GM23338 (cell line): ENCODE data around the gene SYK. TPM values are rescaled to one million over a fixed set of nuclear protein-coding genes. Genes with fewer than 3 reads are reported as not detected.

Experiments
- ATAC-seq: fragments of 200-7000 bp; cut with Tn5 transposase; 3 replicates; pipeline ENCODE4 v1.9.1; 2020
- DNase-seq: peaks from one replicate; pipeline ENCODE4 v3.0.0-alpha.2; 2015; ENCODE audit warnings: low spot score
- H2AFZ ChIP-seq: fragments of 200-600 bp; sonication (generic); 2 replicates; pipeline ENCODE4 v1.8.0; 2016; ENCODE audit warnings: antibody characterized with exemption, mild to moderate bottlenecking, moderate library complexity
- H3F3A ChIP-seq: fragments of 200-600 bp; sonication (generic); replicated peaks from 2 replicates; pipeline ENCODE4 v1.8.0; 2017; ENCODE audit warnings: antibody characterized with exemption, mixed run types, low read depth
- H3K27ac ChIP-seq: fragments of 200-600 bp; sonication (generic); 2 replicates; pipeline ENCODE4 v1.6.1; 2016; ENCODE audit warnings: low read depth
- H3K27me3 ChIP-seq: fragments of 200-600 bp; sonication (generic); 2 replicates; pipeline ENCODE4 v1.8.0; 2016; ENCODE audit warnings: mild to moderate bottlenecking, mixed run types, moderate library complexity; ENCODE audit not compliant: insufficient read depth
- H3K36me3 ChIP-seq: fragments of 200-600 bp; sonication (generic); 2 replicates; pipeline ENCODE4 v1.8.0; 2016; ENCODE audit warnings: mild to moderate bottlenecking; ENCODE audit not compliant: insufficient read depth
- H3K4me1 ChIP-seq: fragments of 200-600 bp; sonication (generic); 2 replicates; pipeline ENCODE4 v1.8.0; 2016; ENCODE audit warnings: mild to moderate bottlenecking, moderate library complexity; ENCODE audit not compliant: insufficient read depth
- H3K4me2 ChIP-seq: fragments of 200-600 bp; sonication (generic); 2 replicates; pipeline ENCODE4 v1.7.1; 2017; ENCODE audit warnings: mixed run types
- H3K4me3 ChIP-seq: fragments of 200-600 bp; sonication (generic); 2 replicates; pipeline ENCODE4 v1.6.1; 2016; ENCODE audit warnings: mixed run types
- H3K79me2 ChIP-seq: fragments of 200-600 bp; sonication (generic); replicated peaks from 2 replicates; pipeline ENCODE4 v1.8.0; 2017; ENCODE audit warnings: mild to moderate bottlenecking; ENCODE audit not compliant: insufficient read depth
- H3K9me2 ChIP-seq: fragments of 200-600 bp; sonication (generic); 2 replicates; pipeline ENCODE4 v1.8.0; 2017; ENCODE audit not compliant: insufficient read depth
- H4K20me1 ChIP-seq: fragments of 200-600 bp; sonication (generic); replicated peaks from 2 replicates; pipeline ENCODE4 v1.8.0; 2017; ENCODE audit warnings: mild to moderate bottlenecking; ENCODE audit not compliant: insufficient read depth
- H3K27ac Mint-ChIP-seq: 2 replicates; pipeline ENCODE4 v1.8.0; 2020; ENCODE audit warnings: inconsistent platforms, mild to moderate bottlenecking, moderate library complexity, mixed read lengths
- H3K27me3 Mint-ChIP-seq: 3 replicates; pipeline ENCODE4 v1.8.0; 2022; ENCODE audit warnings: low read depth, mild to moderate bottlenecking, moderate library complexity, mixed read lengths, inconsistent platforms; ENCODE audit not compliant: insufficient read depth, poor library complexity
- H3K36me3 Mint-ChIP-seq: 3 replicates; pipeline ENCODE4 v1.8.0; 2021; ENCODE audit warnings: low read depth, mild to moderate bottlenecking, inconsistent platforms, moderate library complexity, mixed read lengths
- H3K4me1 Mint-ChIP-seq: 3 replicates; pipeline ENCODE4 v1.8.0; 2020; ENCODE audit warnings: mild to moderate bottlenecking, inconsistent platforms, mixed read lengths
- H3K4me3 Mint-ChIP-seq: 3 replicates; pipeline ENCODE4 v1.8.0; 2021; ENCODE audit warnings: moderate library complexity, mild to moderate bottlenecking, inconsistent platforms, mixed read lengths
- H3K9me3 Mint-ChIP-seq: 3 replicates; pipeline ENCODE4 v1.8.0; 2020; ENCODE audit warnings: moderate library complexity, mild to moderate bottlenecking, inconsistent platforms, mixed read lengths
- CREB1 ChIP-seq: fragments of 250-450 bp; sonication (Bioruptor Pico); IDR thresholded peaks from 2 replicates; pipeline ENCODE4 v1.5.0; 2020; ENCODE audit warnings: low read depth, mild to moderate bottlenecking, moderate library complexity
- CTCF ChIP-seq, 2 experiments: fragments of 200-600 bp in 1 of 2; sonication (generic) in 1 of 2; conservative IDR thresholded peaks; 2 replicates each; pipeline versions ENCODE4 v1.5.1 to v1.6.1; 2016 to 2017; ENCODE audit warnings: antibody characterized with exemption in 2 of 2, low read depth in 2 of 2, mild to moderate bottlenecking in 2 of 2, moderate library complexity in 1 of 2
- ETS1 ChIP-seq: IDR thresholded peaks from 2 replicates; pipeline ENCODE4 v1.6.1; 2016; ENCODE audit warnings: antibody characterized with exemption
- EZH2phosphoT487 ChIP-seq: fragments of 200-600 bp; sonication (generic); IDR thresholded peaks from one replicate; pipeline ENCODE4 v1.8.1; 2018; ENCODE audit warnings: antibody characterized with exemption; ENCODE audit not compliant: unreplicated experiment
- NANOG ChIP-seq: IDR thresholded peaks from 2 replicates; pipeline ENCODE4 v1.6.1; 2016; ENCODE audit warnings: antibody characterized with exemption, borderline replicate concordance
- POLR2AphosphoS5 ChIP-seq: IDR thresholded peaks from 2 replicates; pipeline ENCODE4 v1.6.1; 2016; ENCODE audit warnings: antibody characterized with exemption, low read depth
- REST ChIP-seq: IDR thresholded peaks from one replicate; pipeline ENCODE4 v1.6.1; 2018; ENCODE audit warnings: antibody characterized with exemption; ENCODE audit not compliant: unreplicated experiment
- STAT1 ChIP-seq: IDR thresholded peaks from one replicate; pipeline ENCODE4 v1.6.1; 2016; ENCODE audit warnings: antibody characterized with exemption; ENCODE audit not compliant: unreplicated experiment
- ZNF114 ChIP-seq: fragments of 250-450 bp; sonication (Bioruptor Pico); IDR thresholded peaks from 2 replicates; pipeline ENCODE4 v1.5.0; 2020; ENCODE audit warnings: mild to moderate bottlenecking, moderate library complexity
- ZNF462 ChIP-seq: fragments of 250-450 bp; sonication (Bioruptor Pico); IDR thresholded peaks from 2 replicates; pipeline ENCODE4 v1.5.0; 2020; ENCODE audit warnings: mild to moderate bottlenecking, moderate library complexity
- polyA plus RNA-seq: library from polyadenylated mRNA; unstranded; fragments of >200 nt; fragmentation: Nextera tagmentation; extraction: Ambion mirVana; gene quantifications from 2 replicates; pipeline ENCODE4 v1.2.1, GENCODE V29; 2016
- total RNA-seq: library from RNA; depleted of rRNA; stranded (reverse); fragments of >200 nt; shearing (Covaris generic); gene quantifications from 2 replicates; pipeline ENCODE4 v1.2.3, GENCODE V29; 2014

SYK gene
- total and polyA plus RNA-seq, 2 experiments from 2014 or later, result 1.5 to 5.8 TPM

- no peak overlapping the region for H3K27ac ChIP-seq
- H3K27me3 Mint-ChIP-seq, result peaks cover 3% of the 10 kb centered on the region
- H3K36me3 ChIP-seq, result no peaks in the 10 kb centered on the region
- no peaks in the 10 kb centered on the region for H3F3A ChIP-seq
- H3K27me3 ChIP-seq, result no peaks in the 10 kb centered on the region
- no peaks in the 10 kb centered on the region for H4K20me1 ChIP-seq
- no peak for DNase-seq
- H3K4me3 ChIP-seq, result no peak overlapping the region
- H3K27ac Mint-ChIP-seq, result no peak overlapping the region
- H3K4me1 ChIP-seq, result no peaks in the 10 kb centered on the region
- ATAC-seq, result no peak
- no peak overlapping the region for H3K4me2 ChIP-seq
- H3K4me3 Mint-ChIP-seq, result no peak overlapping the region
- H3K79me2 ChIP-seq, result no peaks in the 10 kb centered on the region
- H3K36me3 Mint-ChIP-seq, result no peaks in the 10 kb centered on the region
- H3K9me3 Mint-ChIP-seq, result no peaks in the 10 kb centered on the region
- H3K4me1 Mint-ChIP-seq, result no peaks in the 10 kb centered on the region
- TF ChIP-seq STAT1 (no peak), EZH2phosphoT487 (no peak), ZNF114 (CRISPR knock-in tag) (no peak)
- no peaks in the 10 kb centered on the region for H3K9me2 ChIP-seq
- no peak overlapping the region for H2AFZ ChIP-seq
Observed at GRCh38 chr9:90919883-90920282, 118.3 kb downstream of the SYK start.

- no peak for DNase-seq
- no peaks in the 10 kb centered on the region for H3K4me1 Mint-ChIP-seq
- H3K36me3 ChIP-seq, result no peaks in the 10 kb centered on the region
- H3K27me3 ChIP-seq, result no peaks in the 10 kb centered on the region
- H4K20me1 ChIP-seq, result no peaks in the 10 kb centered on the region
- H3K27me3 Mint-ChIP-seq, result peaks cover 3% of the 10 kb centered on the region
- H3K27ac Mint-ChIP-seq, result no peak overlapping the region
- H3K4me2 ChIP-seq, result no peak overlapping the region
- no peaks in the 10 kb centered on the region for H3K4me1 ChIP-seq
- no peak overlapping the region for H3K27ac ChIP-seq
- no peaks in the 10 kb centered on the region for H3K79me2 ChIP-seq
- H3K4me3 ChIP-seq, result no peak overlapping the region
- H3K9me3 Mint-ChIP-seq, result no peaks in the 10 kb centered on the region
- no peak for ATAC-seq
- H3K36me3 Mint-ChIP-seq, result no peaks in the 10 kb centered on the region
- H3F3A ChIP-seq, result no peaks in the 10 kb centered on the region
- no peaks in the 10 kb centered on the region for H3K9me2 ChIP-seq
- no peak overlapping the region for H3K4me3 Mint-ChIP-seq
- H2AFZ ChIP-seq, result no peak overlapping the region
- no peak for TF ChIP-seq ZNF114 (CRISPR knock-in tag)
- TF ChIP-seq ETS1, result no peak
- TF ChIP-seq CTCF (conservative IDR thresholded peaks at IDR 0.05; ENCODE audit: low read depth in 2 of 2), result no peak
- no peak for TF ChIP-seq POLR2AphosphoS5
- TF ChIP-seq ZNF462 (CRISPR knock-in tag), result no peak
- no peak for TF ChIP-seq CREB1
- no peak for TF ChIP-seq REST
- no peak for TF ChIP-seq NANOG
- TF ChIP-seq STAT1, result no peak
Observed at GRCh38 chr9:90921104-90921503, 119.5 kb downstream of the SYK start.
